ENCODE measurements around the gene XRN2.

Gene XRN2

GRCh38 chr20:21291026-21291425, 12.1 kb upstream of the XRN2 start:
- DNase-seq (ENCODE audit: low read depth in 2 of 3, low spot score in 2 of 3) = no peak

- DNase-seq (ENCODE audit: low read depth in 2 of 3, low spot score in 2 of 3) = no peak
Measured at GRCh38 chr20:21294755-21295154, 8.4 kb upstream of the XRN2 start.

- no peak for DNase-seq (ENCODE audit: low read depth in 2 of 3, low spot score in 2 of 3)
Measured at GRCh38 chr20:21301940-21302663, 1.0 kb upstream of the XRN2 start.

GRCh38 chr20:21302664-21303060, 469 bp upstream of the XRN2 start:
- DNase-seq (ENCODE audit: low read depth in 2 of 3, low spot score in 2 of 3) = no peak

GRCh38 chr20:21303872-21304586, 898 bp downstream of the XRN2 start:
- no peak for DNase-seq (ENCODE audit: low read depth in 2 of 3, low spot score in 2 of 3)

GRCh38 chr20:21308340-21308739, 5.2 kb downstream of the XRN2 start:
- DNase-seq (ENCODE audit: low read depth in 2 of 3, low spot score in 2 of 3) = no peak

GRCh38 chr20:21309678-21310467, 6.7 kb downstream of the XRN2 start:
- no peak for DNase-seq (ENCODE audit: low read depth in 2 of 3, low spot score in 2 of 3)

- DNase-seq (ENCODE audit: low read depth in 2 of 3, low spot score in 2 of 3) = no peak
Measured at GRCh38 chr20:21312813-21313474, 9.8 kb downstream of the XRN2 start.

GRCh38 chr20:21315138-21315537, 12.0 kb downstream of the XRN2 start:
- no peak for DNase-seq (ENCODE audit: low read depth in 2 of 3, low spot score in 2 of 3)

- DNase-seq (ENCODE audit: low read depth in 2 of 3, low spot score in 2 of 3) = no peak
Measured at GRCh38 chr20:21322083-21322710, 19.1 kb downstream of the XRN2 start.

- DNase-seq (ENCODE audit: low read depth in 2 of 3, low spot score in 2 of 3) = no peak
Measured at GRCh38 chr20:21322921-21323331, 19.8 kb downstream of the XRN2 start.

GRCh38 chr20:21323640-21324039, 20.5 kb downstream of the XRN2 start:
- DNase-seq (ENCODE audit: low read depth in 2 of 3, low spot score in 2 of 3) = no peak

- no peak for DNase-seq (ENCODE audit: low read depth in 2 of 3, low spot score in 2 of 3)
Measured at GRCh38 chr20:21324126-21324525, 21.0 kb downstream of the XRN2 start.

- no peak for DNase-seq (ENCODE audit: low read depth in 2 of 3, low spot score in 2 of 3)
Measured at GRCh38 chr20:21325296-21325695, 22.2 kb downstream of the XRN2 start.

- no peak for DNase-seq (ENCODE audit: low read depth in 2 of 3, low spot score in 2 of 3)
Measured at GRCh38 chr20:21326700-21327099, 23.6 kb downstream of the XRN2 start.

GRCh38 chr20:21336455-21337151, 33.5 kb downstream of the XRN2 start:
- no peak for DNase-seq (ENCODE audit: low read depth in 2 of 3, low spot score in 2 of 3)

GRCh38 chr20:21338291-21338690, 35.2 kb downstream of the XRN2 start:
- no peak for DNase-seq (ENCODE audit: low read depth in 2 of 3, low spot score in 2 of 3)

- no peak for DNase-seq (ENCODE audit: low read depth in 2 of 3, low spot score in 2 of 3)
Measured at GRCh38 chr20:21339499-21339898, 36.4 kb downstream of the XRN2 start.

- no peak for DNase-seq (ENCODE audit: low read depth in 2 of 3, low spot score in 2 of 3)
Measured at GRCh38 chr20:21340991-21341697, 38.0 kb downstream of the XRN2 start.
